ENCODE data around the gene IRGC. TPM values are rescaled to one million over a fixed set of nuclear protein-coding genes. Genes with fewer than 3 reads are reported as not detected.

IRGC gene
- total and polyA plus RNA-seq, 11 donors: not detected

GRCh38 chr19:43674596-43674995 lies 41.3 kb upstream of the IRGC start:
- TF ChIP-seq CTCF (IDR thresholded peaks at IDR 0.05) (no peak), POLR2A (IDR thresholded peaks at IDR 0.05) (no peak)
- peak in 3 of 4 donors; percentile 4 to 40 (median 26) for ATAC-seq
- peak overlapping the region in 5 of 12 donors; percentile 25 to 93 (median 39) for H3K27ac ChIP-seq

GRCh38 chr19:43675269-43675879 lies 40.5 kb upstream of the IRGC start:
- Histone ChIP-seq H3K4me1 (peaks cover 0 to 40% (median under 1%) of the 10 kb centered on the region in 12 donors), H3K9me3 (no peaks in the 10 kb centered on the region), H3K36me3 (no peaks in the 10 kb centered on the region), H3K27ac (peak overlapping the region in 3 of 12 donors; percentile 25 to 93 (median 62)), H3K27me3 (no peaks in the 10 kb centered on the region), H3K4me3 (no peak overlapping the region)
- intact Hi-C loops (cut with DNase I): loop anchor here in 1 of 10 donors (10.0 kb wide), 1 partner anchor 109 kb away; the partner anchor contains the start of gene KCNN4
- TF ChIP-seq CTCF (IDR thresholded peaks at IDR 0.05): no peak
- no peak for TF ChIP-seq POLR2A (IDR thresholded peaks at IDR 0.05)
- DNase-seq: no peak
- WGBS, 4 donors: 24 to 30% (median 28%) methylated on average over 8 of the region's 8 CpGs
- no peak for ATAC-seq

More at GRCh38 chr19:43674596-43674995, 41.3 kb upstream of the IRGC start:
- H3K9me3 ChIP-seq: no peaks in the 10 kb centered on the region
- no peaks in the 10 kb centered on the region for H3K27me3 ChIP-seq
- H3K36me3 ChIP-seq: no peaks in the 10 kb centered on the region
- no peak for DNase-seq
- 69 to 84% (median 82%) methylated on average over 3 of the region's 3 CpGs for WGBS, 4 donors
- peaks cover 0 to 48% (median 8%) of the 10 kb centered on the region in 12 donors for H3K4me1 ChIP-seq
- H3K4me3 ChIP-seq: no peak overlapping the region
- intact Hi-C loops (cut with DNase I): loop anchor here in 1 of 10 donors (10.0 kb wide), 1 partner anchor 110 kb away; the partner anchor contains the start of gene KCNN4

GRCh38 chr19:43675906-43676305 lies 40.0 kb upstream of the IRGC start:
- no peaks in the 10 kb centered on the region for H3K9me3 ChIP-seq
- TF ChIP-seq POLR2A (IDR thresholded peaks at IDR 0.05) (no peak), CTCF (IDR thresholded peaks at IDR 0.05) (no peak)
- no peaks in the 10 kb centered on the region for H3K27me3 ChIP-seq
- ATAC-seq: no peak
- H3K4me3 ChIP-seq: no peak overlapping the region
- no peaks in the 10 kb centered on the region for H3K36me3 ChIP-seq
- WGBS, 4 donors: 81 to 91% (median 86%) methylated on average over 11 of the region's 11 CpGs
- no peak overlapping the region for H3K27ac ChIP-seq
- DNase-seq: no peak
- H3K4me1 ChIP-seq: peaks cover 0 to 35% (median 0%) of the 10 kb centered on the region in 12 donors
- intact Hi-C loops (cut with DNase I): loop anchor here in 1 of 10 donors (10.0 kb wide), 1 partner anchor 109 kb away; the partner anchor contains the start of gene KCNN4

- Histone ChIP-seq H3K4me1 (peaks cover 0 to 20% (median 0%) of the 10 kb centered on the region in 12 donors), H3K36me3 (no peaks in the 10 kb centered on the region), H3K27me3 (no peaks in the 10 kb centered on the region), H3K9me3 (no peaks in the 10 kb centered on the region), H3K27ac (no peak overlapping the region), H3K4me3 (no peak overlapping the region)
- ATAC-seq (peak in 2 of 4 donors; percentile 48 to 57), DNase-seq (no peak)
- WGBS, 4 donors: 89 to 93% (median 91%) methylated on average over 11 of the region's 11 CpGs
- intact Hi-C loops (cut with DNase I): loop anchor here in 1 of 10 donors (10.0 kb wide), 1 partner anchor 106 kb away; the partner anchor contains the start of gene KCNN4
- no peak for TF ChIP-seq POLR2A (IDR thresholded peaks at IDR 0.05)
- TF ChIP-seq CTCF (IDR thresholded peaks at IDR 0.05): no peak
Measured at GRCh38 chr19:43678512-43679261, 37.2 kb upstream of the IRGC start.

Measured in heart left ventricle (tissue), 16 donors.